Caco-2 (cell line): Measurements from ENCODE around the gene MAST2. TPM values are rescaled to one million over a fixed set of nuclear protein-coding genes. Genes with fewer than 3 reads are reported as not detected.

ENCODE experiments used
- BruUV-seq: library from RNA; stranded (reverse); fragments of 400-500 nt; replicated peaks from 2 replicates; lab custom pipeline; 2021; lab: Mats Ljungman, UMichigan
- CTCF ChIA-PET: fragments of 300-600 bp; sonication (Branson Sonifier 250); formaldehyde crosslinking; loops from one replicate; lab custom pipeline; 2022; ENCODE audit warnings: antibody characterized with exemption; lab: Charles Lee
- POLR2A ChIA-PET: fragments of 300-600 bp; sonication (Branson Sonifier 250); formaldehyde crosslinking; loops from one replicate; lab custom pipeline; 2022; ENCODE audit warnings: antibody characterized with exemption; lab: Charles Lee
- DNase-seq, 2 experiments: peaks; one replicate each; pipeline versions ENCODE4 v3.0.0 to v3.0.0-alpha.2; 2020 to 2022
- H3K27me3 ChIP-seq: replicated peaks from 2 replicates; pipeline ENCODE4 v1.6.0; 2011; ENCODE audit warnings: low read length; ENCODE audit not compliant: control insufficient read depth, insufficient read depth
- H3K36me3 ChIP-seq: 2 replicates; pipeline ENCODE4 v1.5.1; 2011; ENCODE audit warnings: low read length; ENCODE audit not compliant: control insufficient read depth, insufficient read depth
- H3K4me1 ChIP-seq: fragments of 250-450 bp; sonication (Bioruptor Pico); 2 replicates; pipeline ENCODE4 v1.5.1; 2020; ENCODE audit warnings: mild to moderate bottlenecking
- H3K4me3 ChIP-seq: 2 replicates; pipeline ENCODE4 v1.5.1; 2011; ENCODE audit warnings: low read depth, mild to moderate bottlenecking, control low read depth, low read length
- H3K9me3 ChIP-seq: fragments of 250-450 bp; sonication (Bioruptor Pico); 2 replicates; pipeline ENCODE4 v1.5.1; 2020; ENCODE audit warnings: mild to moderate bottlenecking, moderate library complexity
- H3K27ac Mint-ChIP-seq: one replicate; pipeline ENCODE4 v1.8.0; 2022; ENCODE audit warnings: mixed read lengths; ENCODE audit not compliant: unreplicated experiment
- H3K27me3 Mint-ChIP-seq: one replicate; pipeline ENCODE4 v1.8.0; 2022; ENCODE audit warnings: mixed read lengths; ENCODE audit not compliant: insufficient read depth, unreplicated experiment
- H3K36me3 Mint-ChIP-seq: one replicate; pipeline ENCODE4 v1.8.0; 2022; ENCODE audit warnings: mild to moderate bottlenecking, mixed read lengths; ENCODE audit not compliant: insufficient read depth, unreplicated experiment
- H3K4me1 Mint-ChIP-seq: one replicate; pipeline ENCODE4 v1.8.0; 2022; ENCODE audit warnings: low read depth, mixed read lengths; ENCODE audit not compliant: unreplicated experiment
- H3K4me3 Mint-ChIP-seq: one replicate; pipeline ENCODE4 v1.8.0; 2022; ENCODE audit warnings: mild to moderate bottlenecking, moderate library complexity, mixed read lengths; ENCODE audit not compliant: unreplicated experiment
- H3K9me3 Mint-ChIP-seq: one replicate; pipeline ENCODE4 v1.8.0; 2022; ENCODE audit warnings: mixed read lengths; ENCODE audit not compliant: unreplicated experiment
- CTCF ChIP-seq, 2 experiments: fragments of 200-600 bp in 1 of 2; IDR thresholded peaks; 1 replicate in 1 of 2; 2 replicates in 1 of 2; pipeline versions ENCODE4 v1.5.1 to v1.8.0; 2011 to 2022; ENCODE audit warnings: antibody characterized with exemption in 1 of 2, control low read depth in 1 of 2, inconsistent platforms in 1 of 2, low read depth in 1 of 2, low read length in 1 of 2, mild to moderate bottlenecking in 1 of 2, moderate library complexity in 1 of 2; ENCODE audit not compliant: insufficient read depth in 1 of 2, severe bottlenecking in 1 of 2, unreplicated experiment in 1 of 2
- intact Hi-C: fragments of 100-400 bp; cut with micrococcal nuclease; formaldehyde crosslinking; loops from one replicate; pipeline ENCODE4 v1.10.0; 2022; ENCODE audit not compliant: unreplicated experiment
- total RNA-seq: library from RNA; stranded (reverse); gene quantifications from 2 replicates; pipeline ENCODE4 v1.2.3, GENCODE V29; 2022

MAST2 gene
- total RNA-seq, 1 experiment from 2014 or later, result 43.3 TPM

GRCh38 chr1:45772971-45773370 lies 30.4 kb upstream of the MAST2 start:
- Mint-ChIP-seq H3K27me3 (no peaks in the 10 kb centered on the region), H3K9me3 (no peaks in the 10 kb centered on the region), H3K27ac (no peak overlapping the region), H3K36me3 (no peaks in the 10 kb centered on the region), H3K4me1 (no peaks in the 10 kb centered on the region), H3K4me3 (no peak overlapping the region)
- Histone ChIP-seq H3K4me3 (no peak overlapping the region), H3K9me3 (no peaks in the 10 kb centered on the region), H3K4me1 (no peaks in the 10 kb centered on the region), H3K36me3 (no peaks in the 10 kb centered on the region), H3K27me3 (no peaks in the 10 kb centered on the region)
- intact Hi-C loops, result no loop called here
- DNase-seq, result no peak
- ChIA-PET CTCF (no interaction called here), POLR2A (no interaction called here)
- no TSS peak for BruUV-seq
- no peak for TF ChIP-seq CTCF (IDR thresholded peaks at IDR 0.05; ENCODE audit: insufficient read depth in 1 of 2, low read depth in 1 of 2, low read length in 1 of 2, severe bottlenecking in 1 of 2, unreplicated experiment in 1 of 2)

- ChIA-PET CTCF (no interaction called here), POLR2A (no interaction called here)
- DNase-seq, result no peak
- no peaks in the 10 kb centered on the region for H3K27me3 Mint-ChIP-seq
- Histone ChIP-seq H3K4me3 (no peak overlapping the region), H3K4me1 (no peaks in the 10 kb centered on the region), H3K27me3 (no peaks in the 10 kb centered on the region), H3K9me3 (no peaks in the 10 kb centered on the region), H3K36me3 (no peaks in the 10 kb centered on the region)
- no peaks in the 10 kb centered on the region for H3K36me3 Mint-ChIP-seq
- no peak overlapping the region for H3K27ac Mint-ChIP-seq
- H3K9me3 Mint-ChIP-seq, result no peaks in the 10 kb centered on the region
- no peaks in the 10 kb centered on the region for H3K4me1 Mint-ChIP-seq
- intact Hi-C loops, result no loop called here
- no TSS peak for BruUV-seq
- TF ChIP-seq CTCF (IDR thresholded peaks at IDR 0.05; ENCODE audit: insufficient read depth in 1 of 2, low read depth in 1 of 2, low read length in 1 of 2, severe bottlenecking in 1 of 2, unreplicated experiment in 1 of 2), result no peak
- H3K4me3 Mint-ChIP-seq, result no peak overlapping the region
Observed at GRCh38 chr1:45775794-45776193, 27.6 kb upstream of the MAST2 start.

- intact Hi-C loops, result no loop called here
- Histone ChIP-seq H3K4me3 (no peak overlapping the region), H3K27me3 (no peaks in the 10 kb centered on the region), H3K4me1 (no peaks in the 10 kb centered on the region), H3K9me3 (no peaks in the 10 kb centered on the region), H3K36me3 (no peaks in the 10 kb centered on the region)
- CTCF ChIA-PET, result no interaction called here
- no peak for DNase-seq
- H3K27me3 Mint-ChIP-seq, result no peaks in the 10 kb centered on the region
- H3K4me3 Mint-ChIP-seq, result no peak overlapping the region
- H3K4me1 Mint-ChIP-seq, result no peaks in the 10 kb centered on the region
- no peaks in the 10 kb centered on the region for H3K9me3 Mint-ChIP-seq
- H3K36me3 Mint-ChIP-seq, result no peaks in the 10 kb centered on the region
- POLR2A ChIA-PET, result no interaction called here
- no peak for TF ChIP-seq CTCF (IDR thresholded peaks at IDR 0.05; ENCODE audit: insufficient read depth in 1 of 2, low read depth in 1 of 2, low read length in 1 of 2, severe bottlenecking in 1 of 2, unreplicated experiment in 1 of 2)
- H3K27ac Mint-ChIP-seq, result no peak overlapping the region
- BruUV-seq, result no TSS peak
Observed at GRCh38 chr1:45785583-45785982, 17.8 kb upstream of the MAST2 start.
